HTR-8/SVneo (cell line): ENCODE results near the gene DECR2.
"Not testable (repeated sequence)": the region's sequence is repeated elsewhere in the genome, so short reads cannot be mapped to it uniquely, and the experiment has no call there.

Source experiments
- DNase-seq: peaks from one replicate; pipeline ENCODE4 v3.0.0; 2011; ENCODE audit warnings: low spot score, mixed read lengths; ENCODE audit not compliant: insufficient read length
- FAIRE-seq: peaks from 2 replicates; lab custom pipeline; 2011; peaks lifted over from hg19 to GRCh38; lab: Jason Lieb, UNC

The DECR2 gene

DNA sequence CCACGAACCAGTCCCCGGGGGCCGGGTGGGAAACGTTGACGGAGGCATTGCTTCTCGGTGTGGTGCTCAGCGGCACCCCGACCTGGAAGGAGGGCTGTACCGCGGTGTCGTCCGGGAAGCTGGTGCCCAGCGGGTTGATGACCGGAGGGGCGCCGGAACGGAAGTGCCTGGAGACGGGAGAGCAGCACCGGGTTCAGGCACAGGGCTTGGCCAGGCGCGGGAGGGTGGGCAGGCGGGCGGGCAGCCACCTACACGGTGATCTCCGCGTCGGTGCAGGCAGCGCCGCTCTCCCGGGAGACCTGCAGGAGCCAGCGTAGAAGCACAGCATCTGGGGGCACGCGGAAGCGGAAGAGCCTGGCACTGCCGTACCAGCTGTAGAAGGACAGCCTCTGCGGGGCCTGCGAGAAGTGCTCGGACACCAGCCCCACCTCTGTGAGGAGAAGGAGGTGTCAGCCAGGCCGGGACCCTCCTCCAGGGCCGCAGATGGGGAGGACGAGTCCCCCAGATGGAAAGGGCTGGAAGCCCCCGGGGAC is 24.2 kb upstream of the DECR2 start:
- DNase-seq, result no peak
- FAIRE-seq, result no peak

DNA sequence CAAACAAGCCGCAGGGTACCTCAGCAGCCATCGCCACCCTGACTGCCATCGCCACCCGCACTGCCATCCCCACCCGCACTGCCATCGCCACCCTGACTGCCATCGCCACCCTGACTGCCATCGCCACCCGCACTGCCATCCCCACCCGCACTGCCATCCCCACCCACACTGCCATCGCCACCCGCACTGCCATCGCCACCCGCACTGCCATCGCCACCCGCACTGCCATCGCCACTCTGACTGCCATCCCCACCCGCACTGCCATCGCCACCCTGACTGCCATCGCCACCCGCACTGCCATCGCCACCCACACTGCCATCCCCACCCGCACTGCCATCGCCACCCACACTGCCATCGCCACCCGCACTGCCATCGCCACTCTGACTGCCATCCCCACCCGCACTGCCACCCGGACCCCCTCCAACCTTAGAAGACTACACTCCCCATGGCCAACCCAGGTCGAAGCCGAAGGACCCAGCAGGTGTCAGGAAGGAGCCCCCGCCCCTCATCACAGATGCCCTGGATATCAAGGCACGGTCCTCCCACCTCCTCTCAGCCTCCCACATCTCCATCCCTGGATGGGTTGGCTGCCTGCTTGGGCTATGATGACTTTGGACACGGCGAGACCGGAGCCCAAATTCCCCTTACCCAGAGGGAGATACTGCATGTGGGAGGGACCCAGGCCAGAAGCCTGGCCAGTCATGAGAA is 23.4 kb upstream of the DECR2 start:
- peak; percentile 97 for FAIRE-seq
- DNase-seq, result not testable (repeated sequence)

DNA sequence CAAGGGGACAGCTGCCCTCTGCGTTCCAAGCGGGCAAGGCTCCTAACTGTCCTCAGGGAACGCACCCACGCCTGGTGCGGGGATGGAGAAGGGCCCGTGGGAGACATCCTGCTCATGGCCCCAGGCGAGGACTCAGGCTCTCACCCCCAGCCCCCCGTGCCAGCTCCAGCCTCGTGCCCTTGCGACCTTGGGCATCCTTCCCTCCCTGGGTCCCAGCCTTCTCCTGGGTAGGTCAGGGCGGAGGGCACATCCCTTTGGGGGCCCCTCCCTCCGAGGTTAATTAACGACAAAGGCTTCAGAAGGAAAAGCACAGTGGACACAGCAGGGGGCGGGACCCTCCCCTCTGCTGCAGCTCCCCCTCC is 22.9 kb upstream of the DECR2 start:
- no peak for FAIRE-seq

DNA sequence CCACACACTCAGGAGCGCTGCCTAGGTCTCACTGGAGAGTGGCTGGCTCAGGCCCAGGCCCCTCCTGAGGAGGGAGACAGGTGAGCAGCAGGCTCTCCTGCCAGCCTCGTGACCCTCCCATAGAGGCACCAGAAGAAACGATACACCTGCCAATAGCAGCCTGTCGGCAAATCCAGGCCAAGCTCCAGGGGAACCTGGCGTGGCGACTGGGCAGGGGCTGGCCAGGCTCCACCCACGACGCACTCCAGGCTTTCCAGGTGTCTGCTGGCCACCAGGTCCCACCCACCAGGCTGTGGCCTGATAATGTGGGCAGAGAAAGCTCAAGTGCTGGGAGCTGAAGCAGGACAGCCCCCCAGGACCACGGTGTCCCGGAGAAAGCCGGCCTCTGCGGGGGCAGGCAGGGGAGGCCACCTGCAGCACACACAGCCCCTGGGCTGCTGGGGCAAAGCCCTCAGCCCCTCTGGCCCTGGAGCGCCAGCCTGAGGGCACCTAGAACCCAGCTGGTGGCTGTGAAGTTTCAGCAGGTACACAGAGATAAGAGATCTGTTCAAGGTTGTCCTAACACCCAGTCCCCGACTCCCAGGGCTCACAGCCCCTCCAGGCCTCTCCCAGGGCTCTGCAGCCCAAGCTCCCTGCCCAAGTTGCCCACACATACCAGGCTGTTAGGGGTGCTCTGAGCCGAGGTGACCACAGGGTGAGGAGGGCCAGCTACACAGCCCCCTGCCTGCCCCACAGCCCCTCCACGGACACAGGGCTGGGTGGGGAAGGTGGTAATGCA is 22.3 kb upstream of the DECR2 start:
- no peak for DNase-seq
- FAIRE-seq, result no peak

More for the DNA sequence above, 22.9 kb upstream of the DECR2 start:
- DNase-seq, result no peak

DNA sequence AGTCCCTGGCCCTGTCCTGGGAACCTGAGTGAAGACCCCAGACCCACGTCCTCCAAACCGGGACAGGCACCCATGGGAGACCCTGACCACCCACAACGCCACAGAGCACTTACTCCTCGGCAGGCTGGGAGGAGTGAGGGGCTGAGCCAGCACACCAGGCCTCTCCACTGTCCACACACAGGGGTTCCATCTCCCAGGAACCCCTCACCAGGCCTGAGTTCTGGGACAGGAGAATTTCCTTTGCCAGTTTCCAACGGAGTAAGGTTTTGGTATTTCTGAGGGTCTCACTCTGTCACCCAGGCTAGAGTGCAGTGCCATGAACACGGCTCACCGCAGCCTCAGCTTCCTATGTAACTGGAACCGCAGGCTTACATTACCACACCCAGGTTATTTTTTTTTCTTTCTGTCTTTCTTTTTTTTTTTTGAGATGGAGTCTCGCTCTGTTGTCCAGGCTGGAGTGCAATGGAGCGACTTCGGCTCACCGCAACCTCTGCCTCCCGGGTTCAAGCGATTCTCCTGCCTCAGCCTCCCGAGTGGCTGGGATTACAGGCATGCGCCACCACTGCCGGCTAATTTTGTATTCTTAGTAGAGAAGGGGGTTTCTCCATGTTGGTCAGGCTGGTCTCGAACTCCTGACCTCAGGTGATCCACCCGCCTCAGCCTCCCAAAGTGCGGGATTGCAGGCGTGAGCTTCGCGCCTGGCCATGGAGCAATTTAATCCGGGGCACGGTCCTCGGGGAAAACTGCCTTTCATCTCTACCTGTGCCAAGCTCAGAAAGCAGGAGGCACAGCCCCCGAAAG is 21.5 kb upstream of the DECR2 start:
- DNase-seq (no peak), FAIRE-seq (no peak)

DNA sequence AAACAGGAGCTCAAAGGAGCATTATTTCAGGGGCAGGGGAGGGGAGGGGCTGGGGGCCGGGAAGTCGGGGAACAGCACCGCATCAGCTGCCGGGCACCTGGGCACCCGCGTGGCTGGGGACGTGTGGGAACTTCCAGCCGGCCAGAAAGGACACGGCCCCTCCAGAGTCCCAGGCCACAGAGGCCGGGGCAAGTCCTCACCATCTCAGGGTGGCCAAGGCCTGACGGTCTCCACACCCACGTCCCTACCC is 21.0 kb upstream of the DECR2 start:
- FAIRE-seq (peak; percentile 44), DNase-seq (no peak)

DNA sequence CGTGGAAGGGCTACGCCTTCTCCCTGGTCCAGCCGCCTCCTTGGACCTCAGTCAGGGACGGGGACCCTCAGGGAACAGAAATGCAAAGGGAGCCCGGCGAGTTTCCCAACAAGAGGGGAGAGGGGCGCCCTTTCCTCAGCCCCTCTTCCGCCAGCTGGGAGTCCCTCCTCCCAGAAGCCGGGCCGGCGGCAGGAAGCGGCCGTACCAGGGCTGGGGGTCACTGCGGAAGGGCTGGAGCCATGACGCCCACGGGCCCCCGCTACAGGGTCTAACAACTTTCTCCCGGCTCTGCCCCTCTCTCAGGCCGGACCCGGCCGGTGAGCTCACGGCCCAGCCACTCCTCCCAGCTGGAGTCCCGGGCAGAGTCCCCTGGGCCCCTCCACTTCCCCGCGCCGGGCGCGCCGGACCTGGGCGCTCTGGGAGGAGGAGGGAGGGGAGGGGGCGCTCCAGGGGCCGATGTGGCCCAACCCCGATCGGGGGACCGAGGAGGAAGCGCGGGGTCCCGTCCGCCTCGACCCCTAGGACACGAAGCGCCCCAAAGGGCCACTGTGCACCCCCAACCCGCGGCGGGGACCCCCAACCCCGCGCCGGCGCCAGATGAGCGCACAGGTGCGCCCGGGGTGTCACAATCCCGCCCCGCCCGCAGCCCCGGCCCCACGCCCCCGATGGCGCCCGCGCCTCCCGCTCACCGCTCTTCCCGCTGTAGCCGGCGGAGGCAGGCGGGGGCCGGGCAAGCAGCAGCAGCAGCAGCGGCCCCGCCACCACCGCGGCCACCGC is 20.5 kb upstream of the DECR2 start:
- FAIRE-seq (no peak), DNase-seq (no peak)

DNA sequence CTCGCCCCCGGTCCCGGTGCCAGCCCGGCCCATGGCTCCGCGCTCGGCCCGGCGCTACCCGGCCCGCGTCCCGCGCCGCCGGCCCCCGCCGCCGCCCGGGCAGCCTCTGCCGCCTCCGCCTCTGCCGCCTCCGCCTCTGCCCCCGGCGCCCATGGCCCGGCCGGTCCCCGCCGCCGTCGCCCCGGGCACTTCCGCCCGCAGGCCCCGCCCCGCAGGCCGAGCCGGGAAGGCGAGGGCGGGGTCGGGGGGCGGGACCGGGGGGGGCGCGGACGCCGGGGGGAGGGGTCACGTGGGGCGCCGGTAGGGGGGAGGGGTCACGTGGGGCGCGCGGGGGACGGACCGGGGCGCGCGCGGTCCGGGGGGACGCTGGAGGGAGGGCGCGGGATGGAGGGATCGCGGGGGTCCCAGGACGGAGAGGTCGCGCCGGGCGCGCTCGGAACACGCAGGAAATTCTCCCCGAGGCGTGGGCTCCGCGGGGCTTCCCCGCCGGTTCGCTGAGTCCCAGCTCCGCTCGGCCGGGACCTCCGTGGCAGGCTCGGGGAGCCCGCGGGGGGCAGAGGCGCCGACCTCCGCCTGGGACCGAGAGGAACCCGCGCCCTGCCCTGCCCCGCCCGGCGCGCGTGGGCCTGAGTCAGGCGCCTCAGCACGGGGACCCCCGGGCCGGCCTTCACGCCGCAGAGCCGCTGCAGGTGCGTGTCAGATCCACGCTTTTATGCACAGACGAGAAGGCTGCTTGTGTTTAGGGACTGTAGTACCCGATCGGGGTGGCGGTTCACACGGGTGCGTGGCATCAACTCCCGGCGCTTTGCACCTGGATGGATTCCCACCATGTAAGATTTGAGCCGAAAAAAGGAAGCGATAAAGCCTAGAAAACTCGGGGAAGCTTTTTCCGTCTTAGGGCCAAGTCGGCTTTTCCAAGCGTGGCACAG is 19.6 kb upstream of the DECR2 start, which contains the start of gene PGAP6:
Gene PGAP6 (minus strand): TSS at position 190 of the 929 bp plus-strand sequence. CDS start 157 bp downstream, at position 33.
- FAIRE-seq (peak; percentile 20), DNase-seq (peak; percentile 61)

DNA sequence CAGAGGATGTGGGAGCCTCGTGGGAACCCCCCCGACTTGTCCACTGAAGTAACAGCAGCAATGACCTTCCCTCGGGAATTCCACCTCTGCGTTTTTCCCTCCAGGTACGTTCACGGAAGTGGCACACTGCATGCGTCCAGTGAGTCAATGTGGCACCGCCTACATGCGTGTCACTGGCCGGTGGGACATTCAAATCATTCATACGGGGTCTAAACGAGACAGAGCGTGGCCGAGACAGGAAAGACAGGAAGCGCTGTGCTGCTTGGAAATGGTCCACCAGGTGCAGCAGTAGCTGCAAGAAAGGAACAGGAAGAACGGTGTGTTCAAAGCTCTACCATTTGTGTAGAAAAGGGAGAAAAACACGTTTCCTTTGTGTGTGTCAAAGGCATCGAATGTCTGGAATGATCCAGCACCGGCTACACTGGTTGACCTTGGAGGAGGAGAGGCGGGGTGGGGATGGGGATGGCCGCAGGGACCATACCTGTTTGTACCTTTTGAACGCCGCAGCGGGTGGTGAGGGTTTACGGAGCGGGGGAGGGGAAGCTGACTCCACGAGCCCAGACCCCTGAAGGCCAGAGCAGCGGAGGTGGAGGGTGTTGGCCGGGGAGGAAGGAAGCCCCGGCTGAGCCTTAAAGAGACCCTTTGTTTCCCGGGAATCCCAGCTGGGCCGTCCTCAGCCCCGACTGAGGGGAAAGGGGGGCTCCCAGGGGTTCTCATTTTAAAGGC is 18.2 kb upstream of the DECR2 start:
- peak; percentile 13 for FAIRE-seq
- no peak for DNase-seq

DNA sequence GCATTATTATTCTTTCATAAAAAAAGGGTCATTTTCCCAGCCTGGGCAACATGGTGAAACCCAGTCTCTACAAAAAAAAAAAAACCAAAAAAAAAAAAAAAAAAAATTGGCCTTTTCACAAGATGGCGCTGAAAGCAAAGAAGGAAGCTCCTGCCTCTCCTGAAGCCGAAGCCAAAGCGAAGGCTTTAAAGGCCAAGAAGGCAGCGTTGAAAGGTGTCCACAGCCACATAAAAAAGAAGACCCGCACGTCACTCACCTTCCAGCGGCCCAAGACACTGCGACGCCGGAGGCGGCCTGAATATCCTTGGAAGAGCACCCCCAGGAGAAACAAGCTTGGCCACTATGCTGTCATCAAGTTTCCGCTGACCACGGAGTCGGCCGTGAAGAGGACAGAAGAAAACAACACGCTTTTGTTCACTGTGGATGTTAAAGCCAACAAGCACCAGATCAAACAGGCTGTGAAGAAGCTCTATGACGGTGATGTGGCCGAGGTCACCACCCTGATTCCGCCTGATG is 15.0 kb upstream of the DECR2 start:
- DNase-seq, result no peak
- no peak for FAIRE-seq

DNA sequence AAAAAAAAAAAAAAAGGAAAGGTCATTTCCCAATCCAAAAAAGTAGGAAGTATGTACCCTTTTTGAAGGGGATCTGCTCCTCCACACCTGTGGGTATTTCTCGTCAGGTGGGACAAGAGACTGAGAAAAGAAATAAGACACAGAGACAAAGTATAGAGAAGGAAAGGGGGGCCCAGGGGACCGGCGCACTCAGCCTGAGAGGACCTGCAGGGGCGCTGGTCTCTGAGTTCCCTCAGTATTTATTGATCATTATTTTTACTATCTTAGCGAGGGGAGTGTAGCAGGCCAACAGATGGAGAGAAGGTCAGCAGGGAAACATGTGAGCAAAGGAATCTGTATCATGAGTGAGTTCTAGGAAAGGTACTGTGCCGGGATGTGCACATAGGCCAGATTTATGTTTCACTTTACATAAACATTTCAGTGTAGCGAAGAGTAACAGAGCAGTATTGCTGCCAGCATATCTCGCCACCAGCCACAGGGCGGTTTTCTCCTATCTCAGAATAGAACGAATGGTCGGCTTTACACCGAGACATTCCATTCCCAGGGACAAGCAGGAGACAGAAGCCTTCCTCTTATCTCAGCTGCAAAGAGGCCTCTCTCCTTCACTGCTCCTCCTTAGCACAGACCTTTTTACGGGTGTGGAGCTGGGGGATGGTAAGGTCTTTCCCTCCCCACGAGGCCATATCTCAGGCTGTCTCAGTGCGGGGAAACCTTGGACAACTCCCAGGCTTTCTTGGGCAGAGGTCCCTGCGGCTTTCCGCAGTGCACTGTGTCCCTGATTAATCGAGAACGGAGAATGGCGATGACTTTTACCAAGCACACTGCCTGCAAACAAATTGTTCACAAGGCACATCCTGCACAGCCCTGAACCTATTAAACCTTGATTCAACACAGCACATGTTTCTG is 13.7 kb upstream of the DECR2 start:
- FAIRE-seq, DNase-seq: not testable (repeated sequence)

DNA sequence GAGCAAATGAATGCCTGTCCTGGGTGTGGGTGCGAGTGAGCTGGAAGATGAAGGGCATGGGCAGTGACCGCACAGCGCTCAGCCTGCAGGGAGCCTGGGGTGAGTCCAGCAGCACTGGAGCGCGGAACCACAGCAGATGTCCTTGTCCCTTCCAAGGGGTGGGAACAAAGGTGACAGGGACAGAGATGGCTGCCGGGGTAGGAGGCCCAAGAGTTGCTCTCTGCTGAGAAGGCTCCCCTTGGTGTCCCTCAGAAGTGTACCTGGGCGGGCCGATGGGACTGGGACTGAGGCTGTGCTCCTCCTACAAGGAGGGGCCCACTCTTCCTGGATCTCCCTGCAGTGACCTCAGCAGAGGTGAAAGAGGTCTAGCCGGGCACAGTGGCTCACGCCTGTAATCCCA is 12.3 kb upstream of the DECR2 start:
- no peak for DNase-seq
- FAIRE-seq, result no peak

DNA sequence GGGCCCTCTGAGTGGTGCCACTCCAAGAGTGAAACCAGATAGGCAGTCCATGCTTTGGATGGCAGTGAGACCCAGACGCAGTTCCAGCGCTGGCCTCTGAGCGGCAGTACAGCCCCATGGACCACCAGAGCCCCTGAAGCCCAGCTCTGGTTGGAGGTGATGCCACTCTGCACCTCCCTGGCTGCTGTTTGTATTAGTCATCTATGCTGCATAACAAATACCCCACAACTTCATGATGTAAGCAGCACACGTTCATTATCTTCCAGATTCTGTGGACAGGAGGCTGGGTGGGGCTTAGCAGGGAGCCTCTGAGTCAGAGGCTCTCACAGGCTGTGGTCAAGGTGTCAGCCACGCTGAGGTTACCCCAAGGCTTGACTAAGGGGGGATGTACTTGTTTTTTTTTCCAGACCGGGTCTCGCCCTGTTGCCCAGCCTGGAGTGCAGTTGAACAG is 9.8 kb upstream of the DECR2 start:
- DNase-seq (no peak), FAIRE-seq (no peak)

DNA sequence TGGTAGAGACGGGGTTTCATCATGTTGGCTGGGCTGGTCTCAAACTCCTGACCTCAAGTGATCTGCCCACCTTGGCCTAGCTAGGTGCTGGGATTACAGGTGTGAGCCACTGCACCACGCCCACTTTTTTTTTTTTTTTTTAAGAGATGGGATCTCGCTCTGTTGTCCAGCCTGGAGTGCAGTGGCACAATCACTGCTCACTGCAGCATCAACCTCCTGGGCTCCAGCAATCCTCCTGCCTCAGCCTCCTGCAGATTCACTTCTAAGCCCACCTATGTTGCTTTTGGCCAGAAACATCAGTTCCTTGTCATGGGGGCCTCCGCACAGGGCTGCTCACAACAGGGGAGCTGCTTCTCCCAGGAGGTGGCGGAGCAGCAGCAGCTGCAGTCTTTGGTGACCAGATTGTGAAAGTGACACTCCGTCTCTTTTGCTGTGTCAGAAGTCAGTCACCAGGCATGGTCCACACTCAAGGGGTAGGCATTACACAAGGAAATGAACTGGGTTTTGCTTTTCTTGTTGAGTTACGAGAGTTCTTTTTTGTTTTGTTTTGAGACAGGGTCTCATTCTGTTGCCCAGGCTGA is 9.1 kb upstream of the DECR2 start:
- no peak for FAIRE-seq
- DNase-seq, result no peak

DNA sequence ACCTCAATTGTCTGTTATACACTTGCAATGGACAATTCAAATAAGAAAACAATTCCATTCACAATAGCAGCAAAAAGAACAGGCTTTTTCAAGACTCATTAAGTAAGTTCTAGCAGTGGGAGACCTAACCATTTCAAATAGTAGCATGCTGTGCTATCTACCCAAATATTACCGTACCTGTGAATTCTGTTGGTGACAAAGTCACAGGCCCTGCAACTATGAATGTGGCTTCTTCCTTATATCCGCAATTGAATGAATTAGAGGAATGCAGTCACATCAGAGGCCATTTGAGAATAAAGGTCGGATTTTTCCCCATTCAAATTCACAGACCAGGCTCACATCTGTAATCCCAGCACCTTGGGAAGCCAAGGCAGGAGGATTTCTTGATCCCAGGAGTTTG is 5.5 kb upstream of the DECR2 start:
- DNase-seq (no peak), FAIRE-seq (no peak)

DNA sequence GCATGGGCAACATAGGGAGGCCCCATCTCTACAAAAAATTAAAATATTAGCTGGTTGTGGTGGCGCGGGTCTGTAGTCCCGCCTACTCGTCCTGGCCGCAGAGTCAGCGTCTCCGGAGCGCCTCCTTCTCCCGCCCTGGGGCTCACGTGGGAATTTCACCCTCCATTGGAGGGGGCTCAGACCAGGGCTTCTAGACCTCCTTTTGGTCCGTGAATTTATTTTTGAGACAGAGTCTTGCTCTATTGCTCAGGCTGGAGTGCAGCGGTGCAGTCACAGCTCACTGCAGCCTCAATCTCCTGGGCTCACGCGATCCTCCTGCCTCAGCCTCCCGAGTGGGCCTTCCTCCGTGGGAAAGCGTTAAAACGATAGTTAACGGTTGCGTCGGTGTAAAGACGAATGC is 5.1 kb upstream of the DECR2 start:
- peak; percentile 72 for FAIRE-seq
- peak; percentile 73 for DNase-seq

DNA sequence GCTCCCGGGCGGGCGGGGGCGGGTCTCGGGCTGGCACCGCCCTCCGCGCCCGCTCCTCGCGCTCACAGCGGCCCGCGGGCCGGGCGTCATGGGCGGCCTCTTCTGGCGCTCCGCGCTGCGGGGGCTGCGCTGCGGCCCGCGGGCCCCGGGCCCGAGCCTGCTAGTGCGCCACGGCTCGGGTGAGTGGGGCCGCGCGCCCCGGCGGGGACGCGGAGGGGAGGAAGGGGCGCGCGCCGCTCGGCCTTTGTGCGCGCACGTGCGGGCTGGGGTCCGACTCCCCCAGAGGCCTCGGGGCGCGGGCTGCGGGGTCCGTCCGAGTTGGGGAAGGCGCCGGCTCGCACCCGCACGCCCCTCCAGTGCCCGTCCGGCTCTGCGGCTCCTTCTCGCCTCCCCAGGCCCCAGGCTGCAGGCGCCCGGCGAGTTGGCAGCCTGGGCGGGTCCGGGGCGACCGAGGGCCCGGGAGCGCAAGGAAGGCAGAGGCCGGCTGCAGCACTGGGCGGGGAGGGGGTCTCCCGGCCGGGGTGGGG is 4.5 kb upstream of the DECR2 start, which contains the start of gene NME4:
Gene NME4 (plus strand): TSS at position 65 of the 527 bp plus-strand sequence. CDS start 24 bp downstream, at position 89.
- DNase-seq (no peak), FAIRE-seq (no peak)
